T47D (cell line): ENCODE results near the gene PCIF1.
"Not testable (repeated sequence)": the region's sequence is repeated elsewhere in the genome, so short reads cannot be mapped to it uniquely, and the experiment has no call there.

Source experiments
- DNase-seq, 2 experiments: peaks; one replicate each; pipeline versions ENCODE4 v3.0.0 to v3.0.0-alpha.2; 2011 to 2012; ENCODE audit warnings: low read depth in 1 of 2, low spot score in 1 of 2
- JUND ChIP-seq: IDR thresholded peaks from 2 replicates; pipeline ENCODE4 v1.6.1; 2012; ENCODE audit warnings: low read depth
- in situ Hi-C: cut with HindIII; loops from 2 replicates; pipeline ENCODE4 v1.10.0; 2016; ENCODE audit warnings: low sequenced_read_pairs, low pct_unique_long_range_greater_than_20kb

PCIF1 gene

GRCh38 chr20:45971675-45972499 lies 37.4 kb downstream of the PCIF1 start, which contains the start of gene ZNF335:
Gene ZNF335, minus strand, starts transcription at chr20:45972203. Its CDS starts 793 bp downstream, at chr20:45971410.
- TF ChIP-seq JUND, result peak; percentile 85
- in situ Hi-C loops, result no loop called here
- DNase-seq, result peak; percentile 94 to 99

- TF ChIP-seq JUND, result no peak; the same call in 1 of the 2 replicates
- in situ Hi-C loops, result no loop called here
- DNase-seq, result no peak
Measured at GRCh38 chr20:45972500-45973183, 38.2 kb downstream of the PCIF1 start.

DNA sequence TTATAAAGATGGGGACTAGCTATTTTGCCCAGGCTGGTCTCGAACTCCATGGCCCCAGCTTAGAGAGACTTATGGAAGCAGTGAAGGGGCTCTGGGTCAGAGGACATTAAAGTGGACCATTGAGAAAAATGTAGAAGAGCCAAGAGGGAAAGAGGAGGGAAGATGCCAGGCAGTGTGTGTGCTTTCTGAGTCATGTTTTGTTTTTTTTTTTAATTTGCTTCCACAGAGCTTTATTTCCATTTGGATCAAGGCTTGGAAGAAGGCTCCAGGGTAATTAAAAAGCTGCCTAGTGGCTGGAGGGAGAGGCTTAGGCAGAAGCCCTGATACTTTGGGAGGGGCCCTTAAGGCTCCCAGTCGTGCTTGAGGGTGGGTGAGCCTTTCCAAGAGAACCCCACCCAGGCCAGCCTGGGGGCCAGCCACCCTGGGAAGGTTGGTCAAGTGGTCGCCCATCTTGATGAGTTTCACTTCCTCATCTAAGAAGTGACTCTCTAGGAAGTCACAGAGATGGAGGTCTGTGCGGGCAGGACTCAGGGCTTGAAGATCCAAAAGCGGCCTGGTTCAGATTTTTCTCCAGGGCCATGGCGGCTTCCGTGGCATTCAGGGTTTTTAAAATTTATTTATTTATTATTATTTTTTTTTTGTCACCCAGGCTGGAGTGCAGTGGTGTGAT lies 40.5 kb downstream of the PCIF1 start:
- in situ Hi-C loops, result no loop called here
- no peak for DNase-seq
- no peak for TF ChIP-seq JUND

DNA sequence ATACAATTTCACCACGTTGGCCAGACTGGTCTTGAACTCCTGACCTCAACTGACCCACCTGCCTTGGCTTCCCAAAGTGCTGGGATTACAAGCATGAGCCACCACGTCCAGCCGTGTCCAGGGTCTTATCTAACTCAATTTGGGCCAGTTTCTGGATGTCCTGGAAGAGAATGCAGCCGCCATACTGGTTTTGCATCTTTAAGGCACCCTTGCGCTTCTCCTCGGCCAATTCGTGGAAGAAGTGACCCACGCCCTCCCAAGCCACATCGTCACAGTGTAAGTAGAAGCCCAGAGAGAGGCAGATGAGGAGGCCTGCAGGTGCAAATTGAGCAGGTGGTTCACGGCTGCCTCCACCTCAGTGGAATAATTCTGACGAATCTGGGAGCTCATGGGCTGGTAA lies 41.2 kb downstream of the PCIF1 start:
- TF ChIP-seq JUND, result no peak
- in situ Hi-C loops, result no loop called here
- no peak for DNase-seq

DNA sequence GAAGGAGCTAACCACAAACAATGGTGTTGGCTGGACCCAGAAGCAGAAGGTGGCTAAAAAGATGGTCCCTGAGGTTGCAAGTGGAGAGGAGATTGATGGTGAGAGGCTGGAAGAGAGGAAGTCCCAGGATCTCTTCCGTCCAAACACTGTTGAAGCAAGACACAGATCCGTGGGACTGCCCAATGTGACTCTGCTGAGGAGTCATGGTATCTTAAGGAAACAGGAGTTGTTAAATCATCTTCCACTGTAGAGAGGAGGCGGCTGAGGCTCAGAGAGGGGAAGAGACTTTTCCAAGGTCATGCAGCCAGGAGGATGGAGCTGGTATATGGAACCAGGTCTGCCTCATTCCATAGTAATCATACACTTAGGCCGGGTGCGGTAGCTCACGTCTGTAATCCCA lies 41.6 kb downstream of the PCIF1 start:
- in situ Hi-C loops, result no loop called here
- no peak for DNase-seq
- no peak for TF ChIP-seq JUND

- no peak for DNase-seq
- in situ Hi-C loops, result no loop called here
- no peak for TF ChIP-seq JUND
Measured at GRCh38 chr20:45981261-45981660, 46.8 kb downstream of the PCIF1 start.

GRCh38 chr20:45983279-45983743 lies 48.8 kb downstream of the PCIF1 start:
- TF ChIP-seq JUND, result no peak
- in situ Hi-C loops, result no loop called here
- no peak for DNase-seq

DNA sequence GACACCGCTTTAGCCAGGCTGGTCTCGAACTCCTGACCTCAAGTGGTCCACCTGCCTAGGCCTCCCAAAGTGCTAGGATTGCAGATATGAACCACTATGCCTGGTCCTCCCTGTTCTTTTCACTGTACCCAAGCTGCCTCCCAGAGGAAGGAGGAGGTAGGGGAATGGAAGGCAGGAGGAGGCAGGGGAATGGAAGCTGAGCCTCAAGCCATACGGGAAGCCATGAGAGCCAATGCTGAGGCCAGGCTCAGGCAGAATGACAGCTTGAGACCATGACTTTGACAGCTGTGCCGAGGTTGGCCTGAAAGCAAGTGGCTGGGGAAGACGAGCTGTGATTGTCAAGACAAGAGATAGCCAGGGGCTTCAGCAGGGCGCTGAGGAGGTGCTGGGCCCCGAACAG lies 51.1 kb downstream of the PCIF1 start:
- peak in 1 of 2 experiments; percentile 71 for DNase-seq
- no peak for TF ChIP-seq JUND
- in situ Hi-C loops, result no loop called here

DNA sequence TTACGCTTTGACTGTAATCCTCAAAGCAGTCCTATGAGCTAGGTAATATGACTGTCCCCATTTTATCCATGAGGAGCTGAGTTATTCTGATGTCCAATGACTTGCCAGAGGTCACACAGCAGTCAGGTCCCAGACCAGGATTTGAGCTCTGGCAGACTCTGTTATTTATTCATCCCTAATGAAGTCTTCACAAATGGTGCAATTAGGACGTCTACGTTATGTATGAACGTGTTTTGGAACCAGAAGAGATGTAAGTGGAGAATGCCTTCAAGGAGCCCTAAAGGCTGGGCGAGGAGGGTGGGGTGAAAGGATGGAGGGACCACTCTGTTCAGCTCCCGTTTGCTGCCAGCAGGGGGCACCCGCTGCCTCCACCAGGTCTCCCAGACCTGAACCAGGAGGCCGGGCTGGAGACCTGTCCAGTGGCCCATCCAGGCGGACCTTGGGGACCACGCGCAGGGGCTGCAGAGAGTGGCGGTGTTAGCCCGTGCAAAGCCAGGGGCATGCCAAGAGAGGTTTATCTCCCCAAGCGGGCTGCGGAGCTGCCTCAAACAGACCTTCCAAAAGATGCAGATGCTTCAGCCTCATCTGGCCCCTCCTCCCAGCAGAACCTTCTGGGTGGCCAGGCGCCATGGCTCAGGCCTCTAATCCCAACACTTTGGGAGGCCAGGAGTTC lies 52.8 kb downstream of the PCIF1 start:
- TF ChIP-seq JUND, result no peak
- in situ Hi-C loops, result no loop called here
- peak; percentile 76 to 87 for DNase-seq

GRCh38 chr20:45988830-45989229 lies 54.3 kb downstream of the PCIF1 start:
- DNase-seq, in situ Hi-C loops: not testable (repeated sequence)

GRCh38 chr20:45991616-45992015 lies 57.1 kb downstream of the PCIF1 start:
- TF ChIP-seq JUND, result no peak
- DNase-seq, result no peak
- in situ Hi-C loops, result no loop called here

- peak; percentile 87 to 99 for DNase-seq
- TF ChIP-seq JUND, result peak; percentile 83
- in situ Hi-C loops, result no loop called here
Measured at GRCh38 chr20:45993197-45993951, 58.9 kb downstream of the PCIF1 start.
